ELR (cell line): ENCODE data around the gene USF2.
"Not testable (repeated sequence)": the region's sequence is repeated elsewhere in the genome, so short reads cannot be mapped to it uniquely, and the experiment has no call there.

Experiments used
- DNase-seq: peaks from one replicate; pipeline ENCODE4 v3.0.0-alpha.2; 2015; ENCODE audit warnings: low read depth

The USF2 gene, protein sequence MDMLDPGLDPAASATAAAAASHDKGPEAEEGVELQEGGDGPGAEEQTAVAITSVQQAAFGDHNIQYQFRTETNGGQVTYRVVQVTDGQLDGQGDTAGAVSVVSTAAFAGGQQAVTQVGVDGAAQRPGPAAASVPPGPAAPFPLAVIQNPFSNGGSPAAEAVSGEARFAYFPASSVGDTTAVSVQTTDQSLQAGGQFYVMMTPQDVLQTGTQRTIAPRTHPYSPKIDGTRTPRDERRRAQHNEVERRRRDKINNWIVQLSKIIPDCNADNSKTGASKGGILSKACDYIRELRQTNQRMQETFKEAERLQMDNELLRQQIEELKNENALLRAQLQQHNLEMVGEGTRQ

DNA sequence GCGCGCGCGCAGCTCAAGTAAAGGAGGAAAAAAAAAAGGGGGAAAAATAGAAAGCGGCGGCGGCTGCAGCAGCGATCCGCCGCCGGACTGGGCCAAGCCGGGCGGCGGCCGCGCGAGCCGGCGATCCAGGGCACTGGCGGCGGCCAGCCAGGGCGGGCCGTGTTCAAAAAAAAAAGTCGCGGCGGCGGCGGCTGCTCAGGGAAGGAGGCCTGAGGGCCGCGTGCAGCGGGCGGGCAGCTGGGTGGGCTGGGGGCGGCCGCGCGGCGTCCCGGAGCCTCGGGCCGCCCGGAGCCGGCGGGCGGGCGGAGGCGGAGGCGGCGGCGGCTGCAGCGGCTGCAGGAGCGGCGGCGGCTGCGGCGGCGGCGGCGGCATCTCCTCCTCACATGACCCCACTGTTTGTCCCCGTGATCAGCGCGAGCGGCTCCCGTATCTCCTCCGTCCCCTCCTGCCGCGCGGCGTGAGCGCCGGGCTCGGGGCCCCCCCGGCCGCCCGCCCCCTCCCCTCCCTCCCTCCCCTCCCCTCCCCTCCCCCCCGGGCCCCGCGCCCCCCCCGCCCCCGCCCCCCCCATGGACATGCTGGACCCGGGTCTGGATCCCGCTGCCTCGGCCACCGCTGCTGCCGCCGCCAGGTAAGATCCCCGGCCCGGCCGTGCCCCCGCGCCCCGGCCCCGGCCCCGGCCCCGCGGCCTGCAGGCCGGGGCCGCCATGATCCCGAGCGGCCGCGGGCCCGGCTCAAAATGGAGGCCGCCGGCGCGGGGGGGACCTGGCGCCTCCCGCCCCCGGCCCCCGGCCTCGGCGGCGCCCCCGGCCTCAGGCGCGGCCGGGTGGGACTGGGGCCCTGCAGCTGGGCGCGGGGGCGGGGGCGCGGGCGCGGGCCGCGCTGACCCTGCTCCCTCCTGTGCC is at the start of gene USF2:
USF2 (plus strand) TSS at position 427 of the 902 bp plus-strand sequence; CDS start at position 567, 140 bp downstream.
- DNase-seq: peak; percentile 77

DNA sequence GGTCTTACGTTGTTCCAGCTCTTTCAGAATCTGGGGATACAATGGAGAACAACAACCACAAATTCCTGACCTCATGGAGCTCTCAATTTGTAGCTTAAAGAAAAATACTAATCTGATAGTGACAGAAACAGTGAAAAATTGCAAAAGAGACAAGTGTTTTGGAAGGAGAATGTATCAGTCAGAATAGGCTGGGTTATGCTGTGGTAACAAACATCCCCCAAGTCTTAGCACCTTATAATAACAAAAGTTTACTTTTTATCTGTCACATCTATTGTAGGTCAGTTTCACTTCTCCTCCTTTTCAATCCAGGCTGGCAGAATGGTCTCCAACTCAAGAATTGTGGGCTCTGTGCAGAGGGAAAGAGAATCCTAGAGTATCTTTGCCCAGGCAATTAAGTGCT is 49.8 kb upstream of the USF2 start:
- DNase-seq: no peak

DNA sequence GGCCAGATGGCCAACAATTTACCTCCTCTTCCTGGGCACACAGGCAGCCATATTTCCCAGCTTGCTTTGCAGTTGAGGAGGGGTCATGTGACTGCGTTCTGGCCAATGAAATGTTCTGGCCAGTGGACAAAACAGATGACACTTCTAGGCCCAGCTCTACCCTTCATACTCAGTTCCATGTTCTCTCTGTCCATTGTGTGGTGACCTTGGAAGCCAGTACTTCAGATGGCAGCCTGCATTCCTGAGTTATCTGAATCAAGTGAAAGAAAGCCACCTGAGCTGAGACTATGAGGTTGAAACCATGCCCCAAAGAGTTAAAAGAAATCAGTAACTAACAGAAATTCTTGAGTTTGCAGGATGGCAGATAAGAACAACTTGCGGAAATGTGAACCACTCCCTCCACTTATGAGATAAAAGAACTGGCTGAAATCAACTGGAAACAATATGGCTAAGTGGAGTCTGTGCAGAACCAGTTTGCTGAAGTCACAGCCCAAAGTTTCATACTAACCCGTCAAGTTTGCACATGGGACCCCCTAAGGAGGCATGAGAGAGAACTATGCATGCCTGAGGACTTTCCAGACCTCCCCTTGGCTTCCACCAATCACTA is 48.3 kb upstream of the USF2 start:
- DNase-seq: no peak

DNA sequence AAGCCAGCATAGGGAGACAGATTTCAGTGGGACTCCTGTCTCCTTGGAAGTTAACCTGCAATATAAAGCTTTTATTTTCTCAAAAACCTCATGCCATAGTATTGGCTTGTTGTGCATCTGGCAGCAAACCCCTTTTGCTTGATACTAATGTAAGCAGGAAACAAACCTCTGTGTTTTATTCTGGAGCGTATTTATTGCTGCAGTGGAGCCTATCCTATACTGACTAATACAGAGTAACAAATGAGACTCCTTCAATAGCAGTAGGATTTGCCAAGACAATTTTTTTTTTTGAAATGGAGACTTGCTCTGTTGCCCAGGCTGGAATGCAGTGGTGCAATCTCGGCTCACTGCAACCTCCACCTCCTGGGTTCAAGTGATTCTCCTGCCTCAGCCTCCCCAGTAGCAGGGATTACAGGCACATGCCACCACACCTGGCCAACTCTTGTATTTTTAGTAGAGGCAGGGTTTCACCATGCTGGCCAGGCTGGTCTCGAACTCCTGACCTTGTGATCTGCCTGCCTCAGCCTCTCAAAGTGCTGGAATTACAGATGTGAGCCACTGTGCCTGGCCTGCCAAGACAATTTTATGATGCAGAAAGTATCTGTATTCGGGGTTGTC is 47.7 kb upstream of the USF2 start:
- not testable (repeated sequence) for DNase-seq

DNA sequence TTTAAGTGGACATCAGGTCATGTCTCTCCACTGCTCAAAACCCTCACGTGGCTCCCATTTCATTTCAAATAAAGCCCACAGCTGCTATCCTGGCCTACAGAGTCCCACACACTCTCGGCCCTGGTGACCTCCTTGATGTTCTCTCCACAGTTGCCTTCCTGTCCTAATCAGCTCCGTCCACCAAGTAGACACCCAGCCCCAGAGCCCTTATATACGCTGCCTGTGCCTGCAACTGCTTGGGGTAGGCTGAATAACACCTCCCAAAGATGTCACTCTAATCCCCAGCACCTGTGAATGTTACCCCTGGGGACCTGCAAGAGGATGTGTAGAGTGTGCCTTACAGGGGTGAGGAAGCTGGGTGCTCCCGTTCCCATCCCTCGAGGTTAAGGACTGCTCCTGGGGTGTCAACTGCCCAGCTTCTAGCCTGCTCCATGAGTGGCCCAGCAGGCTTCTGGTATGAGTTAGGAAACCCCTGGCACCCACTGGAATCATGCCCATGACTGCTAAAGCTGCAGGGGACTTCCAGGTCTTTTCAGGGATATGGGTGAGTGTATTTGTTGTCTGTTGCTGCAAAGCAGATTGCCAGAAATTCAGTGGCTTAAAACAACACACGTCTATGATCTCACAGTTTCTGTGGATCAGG is 46.3 kb upstream of the USF2 start:
- no peak for DNase-seq

DNA sequence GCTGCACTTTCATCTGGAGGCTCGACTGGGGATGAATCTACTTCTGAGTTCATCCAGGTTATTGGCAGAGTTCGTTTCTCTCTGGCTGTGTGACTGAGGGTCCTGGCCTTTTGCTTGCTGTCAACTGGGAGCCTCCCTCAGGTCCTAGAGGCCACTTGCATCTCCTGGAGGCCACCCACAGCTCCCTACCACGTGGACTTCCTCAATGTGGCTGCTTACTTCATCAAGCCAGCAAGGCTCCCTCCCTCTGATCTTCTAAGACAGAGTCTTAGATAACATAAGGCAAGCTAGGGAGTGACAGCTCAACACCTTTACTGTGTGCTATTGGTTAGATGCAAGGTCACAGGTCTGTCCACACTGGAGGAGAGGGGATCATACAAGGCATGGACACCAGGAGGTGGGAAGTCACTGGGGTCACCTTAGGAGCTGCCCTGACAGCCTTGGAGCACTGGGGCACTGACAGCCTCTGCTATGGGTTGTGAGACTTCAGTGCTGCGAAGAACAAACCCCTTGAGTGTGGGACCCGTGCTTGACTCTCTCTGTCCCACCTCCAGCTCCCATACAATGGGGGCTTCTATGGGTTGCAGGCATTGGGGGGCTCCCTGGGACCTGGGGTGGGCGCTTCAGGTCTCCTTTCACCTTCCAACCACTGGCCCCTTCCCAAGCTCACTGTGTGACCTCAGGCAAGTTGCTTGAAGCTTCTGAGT is 45.5 kb upstream of the USF2 start:
- no peak for DNase-seq

DNA sequence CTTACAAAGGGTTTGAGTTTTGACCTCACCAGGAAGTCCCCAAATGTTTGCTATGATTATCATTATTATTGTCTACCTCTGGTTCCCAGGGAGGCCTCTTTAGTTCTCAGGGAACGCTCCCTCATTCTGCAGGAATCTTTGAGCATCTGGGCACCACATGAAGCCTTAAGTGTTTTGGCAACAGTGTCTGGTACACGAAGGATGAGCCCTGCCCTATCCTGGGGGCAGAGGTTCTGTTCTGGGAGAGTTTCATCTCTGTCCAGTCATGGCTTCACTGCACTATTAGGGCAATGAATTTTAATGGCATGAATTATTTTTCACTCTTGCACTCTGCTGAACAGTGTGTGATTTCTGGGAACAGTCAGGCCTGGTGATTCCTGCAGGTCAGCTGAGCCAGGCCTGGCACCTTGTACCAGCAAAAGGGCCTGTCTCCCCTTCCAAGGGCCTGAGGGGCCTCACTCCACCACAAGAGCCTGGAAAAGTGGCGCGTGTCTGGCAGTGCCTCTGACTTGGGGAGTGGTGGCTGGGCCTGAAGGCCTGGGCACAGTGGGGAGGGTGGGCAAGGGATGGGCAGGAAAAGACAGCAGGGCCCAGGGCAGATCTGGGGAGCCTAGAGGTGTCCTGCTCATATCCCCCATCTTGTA is 44.8 kb upstream of the USF2 start:
- DNase-seq: no peak

DNA sequence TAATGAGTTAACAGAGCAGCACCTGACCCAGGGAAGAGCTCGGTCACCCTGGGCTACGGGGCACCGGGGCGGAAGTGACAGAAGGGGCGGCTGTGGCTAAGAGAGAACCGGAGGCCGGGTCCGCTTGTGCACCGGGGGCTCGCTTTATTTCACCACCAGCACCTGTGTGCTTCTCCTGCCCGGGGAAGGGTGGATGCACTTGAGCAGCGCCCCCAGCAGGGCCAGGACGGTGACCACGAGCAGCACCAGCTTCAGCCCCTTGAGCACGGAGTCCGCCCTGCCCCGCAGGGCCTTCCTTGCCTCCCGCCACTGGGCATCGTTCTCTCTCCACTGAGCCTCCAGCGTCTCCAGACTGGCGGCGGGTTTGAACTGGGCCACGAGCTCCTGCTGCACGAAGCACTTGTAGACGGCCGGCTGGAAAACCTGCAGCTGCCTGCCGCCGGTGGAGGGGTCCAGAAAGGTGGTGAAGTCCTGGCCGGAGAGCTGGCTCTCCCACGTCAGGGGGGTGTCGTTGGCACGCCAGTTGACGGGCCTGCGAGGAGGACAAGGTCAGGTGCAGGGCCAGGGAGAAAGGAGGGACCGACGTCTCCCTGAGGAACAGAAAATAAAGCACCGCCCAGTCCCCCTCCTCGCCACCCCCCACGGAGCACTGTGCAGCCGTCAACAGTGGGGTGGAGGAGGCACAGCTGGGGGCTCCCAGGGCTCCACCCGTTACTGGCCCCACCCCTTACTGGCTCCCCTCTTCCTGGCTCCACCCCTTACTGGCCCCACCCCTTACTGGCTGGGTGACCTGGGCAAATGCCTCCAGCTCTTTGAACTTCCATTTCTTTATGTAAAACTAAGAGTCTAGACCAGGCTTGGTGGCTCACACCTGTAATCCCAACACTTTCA is 43.8 kb upstream of the USF2 start:
- DNase-seq: no peak

DNA sequence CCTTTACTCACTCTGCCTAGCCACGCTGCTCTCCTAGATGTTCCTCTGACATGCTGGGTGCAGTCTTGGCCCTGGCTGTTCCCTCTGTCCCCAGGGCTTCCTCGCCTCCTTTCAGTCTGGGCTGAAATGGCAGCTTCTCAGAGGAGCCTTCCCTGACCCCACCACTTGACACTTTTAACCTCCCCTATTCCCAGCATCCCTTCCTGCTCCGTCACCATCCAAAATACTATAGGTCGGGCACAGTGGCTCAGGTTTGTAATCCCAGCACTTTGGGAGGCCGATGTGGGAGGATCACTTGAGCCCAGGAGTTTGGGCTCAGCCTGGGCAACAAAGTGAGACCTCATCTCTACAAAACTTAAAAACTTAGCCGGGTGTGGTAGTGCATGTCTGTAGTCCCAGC is 42.8 kb upstream of the USF2 start:
- DNase-seq: no peak

DNA sequence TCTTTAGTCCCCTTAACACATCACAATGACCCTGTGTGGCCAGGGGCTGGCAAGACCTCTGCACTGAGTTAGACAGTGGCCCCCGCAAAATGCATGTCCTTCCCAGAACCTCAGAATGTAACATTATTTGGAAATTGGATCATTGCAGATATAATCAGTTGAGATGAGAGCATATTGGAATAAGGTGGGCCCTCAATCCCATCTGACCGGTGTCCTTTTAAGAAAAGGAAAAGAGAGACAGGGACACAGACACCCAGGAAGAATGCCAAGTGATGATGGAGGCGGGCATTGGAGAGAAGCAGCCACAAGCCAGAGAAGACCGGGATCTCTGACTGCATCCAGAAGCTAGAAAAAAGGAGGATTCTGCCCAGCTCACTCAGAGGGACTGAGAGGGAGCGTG is 42.0 kb upstream of the USF2 start:
- DNase-seq: no peak

DNA sequence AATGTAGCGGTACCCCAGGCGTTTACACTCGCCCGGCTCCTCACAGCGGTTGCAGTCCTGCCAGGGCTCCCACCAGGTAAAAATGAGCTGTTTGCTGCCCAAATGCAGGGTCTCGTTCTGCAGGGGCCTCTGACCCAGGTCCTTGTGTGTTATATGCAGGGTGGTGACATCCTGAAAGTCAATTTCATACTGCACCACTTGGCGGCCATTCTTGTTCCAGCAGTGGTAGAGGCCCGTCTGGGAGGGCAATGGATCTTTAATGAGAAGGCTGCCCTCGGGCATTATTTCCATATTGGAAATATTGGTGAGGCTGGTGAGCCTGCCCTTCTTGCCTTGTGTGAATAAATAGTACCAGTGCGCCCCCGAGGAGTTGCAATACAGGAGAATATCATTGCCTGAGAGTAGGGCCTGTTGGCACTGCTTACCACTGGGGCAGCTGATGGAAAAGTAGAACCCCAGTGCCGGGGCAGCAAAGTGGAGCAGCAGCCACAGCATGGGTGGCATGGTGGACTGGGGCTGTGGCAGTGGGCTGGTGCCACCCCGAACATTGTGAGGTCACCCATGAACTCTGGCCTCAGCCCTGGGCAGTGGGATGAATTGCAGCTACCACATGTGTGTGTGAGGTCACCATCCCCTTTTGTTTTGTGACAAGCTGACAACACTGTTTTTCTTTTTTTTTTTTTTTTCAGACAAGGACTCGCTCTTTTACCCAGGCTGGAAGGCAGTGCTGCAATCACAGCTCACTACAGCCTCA is 40.4 kb upstream of the USF2 start, which contains the start of gene FAM187B:
FAM187B (minus strand) TSS at position 563 of the 754 bp plus-strand sequence; CDS start at position 504, 59 bp downstream.
- no peak for DNase-seq

DNA sequence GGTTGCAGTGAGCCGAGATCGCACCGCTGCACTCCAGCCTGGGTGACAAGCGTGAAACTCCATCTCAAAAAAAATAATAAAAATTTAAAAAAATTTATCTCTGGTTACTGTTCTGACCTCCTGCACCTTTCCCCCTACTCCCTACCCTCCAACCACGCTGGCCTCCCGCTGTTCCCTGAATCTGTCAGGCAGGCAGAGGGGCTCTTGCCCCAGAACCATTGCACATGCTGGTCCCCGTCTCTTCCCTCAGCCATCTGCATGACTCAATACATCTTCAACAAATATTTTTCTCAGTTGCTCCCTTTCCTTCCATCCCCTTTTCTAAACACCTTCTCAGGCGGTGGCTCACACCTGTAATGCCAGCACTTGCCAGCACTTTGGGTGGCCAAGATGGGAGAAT is 39.2 kb upstream of the USF2 start:
- no peak for DNase-seq

DNA sequence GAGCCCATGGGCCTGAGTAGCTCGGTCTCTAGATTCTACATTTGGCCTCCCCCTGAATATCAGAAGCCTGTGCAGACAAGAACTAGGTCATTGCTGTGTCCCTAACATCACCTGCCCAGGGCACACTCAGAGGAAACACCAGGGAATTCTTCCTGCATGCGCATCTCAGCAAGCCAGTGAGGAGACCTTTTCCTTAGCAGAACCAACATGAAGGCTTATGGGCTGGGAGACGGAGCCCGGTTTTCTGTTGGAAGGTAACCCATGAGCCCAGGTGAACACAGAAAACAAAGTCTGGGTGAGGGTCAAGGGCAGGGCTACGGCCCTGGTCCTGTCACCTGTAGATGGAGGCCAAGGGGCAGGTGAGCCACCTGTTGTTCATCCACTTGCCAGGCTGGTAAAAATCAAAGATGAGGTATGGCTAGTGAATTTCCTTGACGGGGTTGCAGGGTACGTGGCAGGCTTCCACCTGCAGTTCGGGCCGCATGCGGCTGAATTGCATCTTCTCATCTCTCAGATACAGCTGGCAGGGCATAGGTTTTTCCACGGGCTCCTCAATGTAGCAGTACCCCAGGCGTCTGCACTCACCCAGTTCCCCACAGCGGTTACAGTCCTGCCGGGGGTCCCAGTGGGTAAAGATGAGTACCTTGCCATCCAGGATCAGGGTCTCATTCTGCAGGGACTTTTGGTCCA is 36.7 kb upstream of the USF2 start:
- DNase-seq: no peak

DNA sequence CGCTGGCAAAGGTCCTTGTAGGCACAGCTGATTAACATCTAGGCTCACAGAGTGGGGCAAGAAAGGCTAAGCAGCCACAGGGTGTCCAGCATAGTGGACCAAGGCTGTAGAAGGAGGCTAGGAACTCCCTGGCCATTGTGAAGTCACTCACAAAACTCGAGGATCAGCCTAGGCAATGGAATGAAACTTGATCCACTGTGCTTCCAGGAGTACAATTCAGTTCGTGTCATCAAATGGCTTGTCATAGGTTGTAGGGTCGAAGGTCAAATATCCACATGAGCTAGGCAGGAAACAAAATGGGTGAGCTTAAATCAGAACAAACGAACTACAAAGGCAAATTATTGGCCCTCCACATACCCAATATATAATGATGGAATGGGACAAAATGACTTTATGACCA is 35.9 kb upstream of the USF2 start:
- no peak for DNase-seq

DNA sequence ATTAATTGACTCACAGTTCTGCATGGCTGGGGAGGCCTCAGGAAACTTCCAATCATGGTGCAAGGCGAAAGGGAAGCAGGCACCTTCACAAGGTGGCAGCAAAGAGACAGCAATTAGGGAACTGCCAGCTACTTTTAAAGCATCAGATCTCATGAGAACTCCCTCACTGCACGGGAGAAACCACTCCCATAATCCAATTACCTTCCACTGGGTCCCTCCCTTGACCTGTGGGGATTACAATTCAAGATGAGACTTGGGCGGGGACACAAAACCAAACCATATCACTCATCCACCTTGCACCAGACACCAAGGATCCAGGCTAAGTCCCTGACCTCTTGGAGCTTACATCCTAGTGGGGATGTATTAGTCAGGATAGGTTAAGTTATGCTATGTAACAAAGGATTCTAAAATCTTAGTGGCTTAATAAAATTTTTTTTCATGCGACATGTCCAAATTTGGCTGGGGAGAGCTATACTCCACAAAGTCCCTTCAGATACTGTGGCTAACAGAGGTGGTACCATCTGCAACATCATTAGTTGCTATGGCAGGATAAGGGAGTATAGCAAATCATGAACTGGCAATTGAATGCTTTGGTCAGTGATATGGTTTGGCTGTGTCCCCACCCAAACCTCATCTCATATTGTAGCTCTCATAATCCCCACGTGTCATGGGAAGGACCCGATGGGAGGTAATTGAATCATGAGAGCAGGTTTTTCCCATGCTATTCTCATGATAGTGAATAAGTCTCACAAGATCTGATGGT is 31.9 kb upstream of the USF2 start:
- no peak for DNase-seq

DNA sequence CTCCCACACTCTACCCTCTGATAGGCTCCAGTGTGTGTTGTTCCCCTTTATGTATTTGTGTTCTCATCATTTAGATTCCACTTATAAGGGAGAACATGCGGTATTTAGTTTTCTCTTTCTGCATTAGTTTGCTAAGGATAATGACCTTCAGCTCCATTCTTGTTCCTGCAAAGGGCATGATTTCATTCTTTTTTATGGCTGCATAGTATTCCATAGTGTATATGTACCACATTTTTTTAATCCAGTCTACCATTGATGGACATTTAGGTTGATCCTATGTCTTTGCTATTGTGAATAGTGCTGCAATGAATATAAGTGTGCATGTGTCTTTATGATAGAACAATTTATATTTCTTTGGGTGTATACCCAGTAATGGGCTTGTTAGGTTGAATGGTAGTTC is 29.2 kb upstream of the USF2 start:
- DNase-seq: not testable (repeated sequence)

DNA sequence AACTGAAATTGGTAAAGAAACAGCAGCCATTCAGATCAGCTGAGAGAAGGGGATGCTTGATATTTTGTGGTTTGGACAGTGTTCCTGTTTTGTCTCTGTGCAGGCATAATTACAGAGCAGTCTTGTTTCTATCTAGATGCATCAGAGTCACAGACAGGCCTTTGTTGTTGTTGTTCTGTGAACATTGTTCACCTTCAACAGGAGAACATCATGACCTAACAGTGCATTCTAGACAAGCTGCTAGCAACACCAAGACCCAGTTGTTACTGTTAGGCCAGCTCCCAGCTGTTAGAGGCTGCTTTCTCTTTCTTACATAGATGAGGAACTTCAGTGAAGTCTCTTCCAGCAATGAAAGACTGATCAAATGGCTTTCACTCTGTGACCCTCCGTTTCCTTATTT is 28.4 kb upstream of the USF2 start:
- DNase-seq: no peak
